Loucy (cell line): ENCODE data around the gene GAK.

Source experiments
- H2AFZ ChIP-seq: fragments of 200-600 bp; sonication (generic); 2 replicates; pipeline ENCODE4 v1.6.0; 2016; ENCODE audit warnings: antibody characterized with exemption, mild to moderate bottlenecking, low read length, moderate library complexity
- H3F3A ChIP-seq: fragments of 200-600 bp; 2 replicates; pipeline ENCODE4 v1.6.0; 2016; ENCODE audit warnings: antibody characterized with exemption, low read depth, mild to moderate bottlenecking
- H3K27me3 ChIP-seq: fragments of 200-600 bp; sonication (generic); 2 replicates; pipeline ENCODE4 v1.6.1; 2014; ENCODE audit warnings: low read length, mild to moderate bottlenecking; ENCODE audit not compliant: insufficient read depth, poor library complexity, severe bottlenecking
- H3K36me3 ChIP-seq: fragments of 200-600 bp; sonication (generic); 2 replicates; pipeline ENCODE4 v1.6.1; 2016; ENCODE audit warnings: low read length; ENCODE audit not compliant: insufficient read depth
- H3K4me1 ChIP-seq: fragments of 200-600 bp; sonication (generic); 2 replicates; pipeline ENCODE4 v1.5.1; 2014; ENCODE audit warnings: low read length, mild to moderate bottlenecking; ENCODE audit not compliant: insufficient read depth, poor library complexity, severe bottlenecking
- H3K4me2 ChIP-seq: fragments of 200-600 bp; sonication (generic); 2 replicates; pipeline ENCODE4 v1.6.0; 2014; ENCODE audit warnings: antibody characterized with exemption, low read length, low read depth, mild to moderate bottlenecking; ENCODE audit not compliant: poor library complexity, severe bottlenecking
- H3K4me3 ChIP-seq: fragments of 200-600 bp; sonication (generic); 2 replicates; pipeline ENCODE4 v1.5.1; 2014; ENCODE audit warnings: low read length, mild to moderate bottlenecking, mixed read lengths; ENCODE audit not compliant: poor library complexity, severe bottlenecking
- H3K79me2 ChIP-seq: fragments of 200-600 bp; sonication (generic); 2 replicates; pipeline ENCODE4 v1.6.1; 2014; ENCODE audit warnings: low read length; ENCODE audit not compliant: insufficient read depth
- H3K9ac ChIP-seq: fragments of 200-600 bp; sonication (generic); 2 replicates; pipeline ENCODE4 v1.6.0; 2014; ENCODE audit warnings: mild to moderate bottlenecking, low read depth, low read length, moderate library complexity; ENCODE audit not compliant: poor library complexity, severe bottlenecking
- H3K9me2 ChIP-seq: fragments of 200-600 bp; sonication (generic); replicated peaks from 2 replicates; pipeline ENCODE4 v1.6.1; 2016; ENCODE audit warnings: low read depth, low read length, mixed read lengths
- H3K9me3 ChIP-seq: fragments of 200-600 bp; sonication (generic); 2 replicates; pipeline ENCODE4 v1.6.1; 2014; ENCODE audit warnings: mild to moderate bottlenecking, antibody characterized with exemption, low read length, low read depth; ENCODE audit not compliant: insufficient read depth
- H4K20me1 ChIP-seq: fragments of 200-600 bp; sonication (generic); 2 replicates; pipeline ENCODE4 v1.6.0; 2014; ENCODE audit warnings: antibody characterized with exemption, low read length, mild to moderate bottlenecking; ENCODE audit not compliant: insufficient read depth, poor library complexity, severe bottlenecking
- EZH2phosphoT487 ChIP-seq: fragments of 200-600 bp; IDR thresholded peaks from 2 replicates; pipeline ENCODE4 v1.6.1; 2018; ENCODE audit warnings: antibody characterized with exemption, mild to moderate bottlenecking, moderate library complexity, borderline replicate concordance
- TF ChIP-seq, protein P1 (sequence below): fragments of 200-600 bp; sonication (generic); conservative IDR thresholded peaks from 2 replicates; pipeline ENCODE4 v1.5.1; 2014; ENCODE audit warnings: mild to moderate bottlenecking, antibody characterized with exemption, low read length

Gene GAK

DNA sequence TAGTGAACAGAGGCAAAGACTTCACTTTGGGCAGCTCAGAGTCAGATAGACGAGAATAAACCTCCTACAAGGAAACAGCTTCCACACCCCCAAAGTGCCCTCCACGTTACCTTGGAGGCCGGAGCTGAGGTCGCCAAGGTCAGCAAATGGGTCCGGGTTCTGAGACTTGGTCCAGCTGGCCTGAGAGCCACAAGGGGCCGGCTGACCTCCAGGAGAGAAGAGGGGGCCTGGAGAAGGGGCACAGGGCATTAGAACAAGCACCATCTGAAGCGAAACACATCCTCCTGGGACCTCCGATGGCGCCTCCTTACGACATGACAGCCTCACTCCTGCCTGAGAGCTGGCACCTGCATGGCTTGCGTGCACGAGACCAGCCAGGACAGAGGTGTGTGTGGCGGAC is 72.6 kb downstream of the GAK start:
- Histone ChIP-seq H3K79me2 (no peaks in the 10 kb centered on the region), H3K4me2 (no peak overlapping the region), H3K27me3 (no peaks in the 10 kb centered on the region), H3K4me1 (no peaks in the 10 kb centered on the region), H3K9me3 (no peaks in the 10 kb centered on the region), H3K9ac (no peak overlapping the region), H2AFZ (no peak overlapping the region), H3K4me3 (no peak overlapping the region), H3K36me3 (peaks cover 36% of the 10 kb centered on the region; the same call in 1 of the 2 replicates), H3K9me2 (no peaks in the 10 kb centered on the region), H3F3A (no peaks in the 10 kb centered on the region), H4K20me1 (no peaks in the 10 kb centered on the region)
- TF ChIP-seq, protein P1, sequence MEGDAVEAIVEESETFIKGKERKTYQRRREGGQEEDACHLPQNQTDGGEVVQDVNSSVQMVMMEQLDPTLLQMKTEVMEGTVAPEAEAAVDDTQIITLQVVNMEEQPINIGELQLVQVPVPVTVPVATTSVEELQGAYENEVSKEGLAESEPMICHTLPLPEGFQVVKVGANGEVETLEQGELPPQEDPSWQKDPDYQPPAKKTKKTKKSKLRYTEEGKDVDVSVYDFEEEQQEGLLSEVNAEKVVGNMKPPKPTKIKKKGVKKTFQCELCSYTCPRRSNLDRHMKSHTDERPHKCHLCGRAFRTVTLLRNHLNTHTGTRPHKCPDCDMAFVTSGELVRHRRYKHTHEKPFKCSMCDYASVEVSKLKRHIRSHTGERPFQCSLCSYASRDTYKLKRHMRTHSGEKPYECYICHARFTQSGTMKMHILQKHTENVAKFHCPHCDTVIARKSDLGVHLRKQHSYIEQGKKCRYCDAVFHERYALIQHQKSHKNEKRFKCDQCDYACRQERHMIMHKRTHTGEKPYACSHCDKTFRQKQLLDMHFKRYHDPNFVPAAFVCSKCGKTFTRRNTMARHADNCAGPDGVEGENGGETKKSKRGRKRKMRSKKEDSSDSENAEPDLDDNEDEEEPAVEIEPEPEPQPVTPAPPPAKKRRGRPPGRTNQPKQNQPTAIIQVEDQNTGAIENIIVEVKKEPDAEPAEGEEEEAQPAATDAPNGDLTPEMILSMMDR = no peak
- TF ChIP-seq EZH2phosphoT487 = no peak

DNA sequence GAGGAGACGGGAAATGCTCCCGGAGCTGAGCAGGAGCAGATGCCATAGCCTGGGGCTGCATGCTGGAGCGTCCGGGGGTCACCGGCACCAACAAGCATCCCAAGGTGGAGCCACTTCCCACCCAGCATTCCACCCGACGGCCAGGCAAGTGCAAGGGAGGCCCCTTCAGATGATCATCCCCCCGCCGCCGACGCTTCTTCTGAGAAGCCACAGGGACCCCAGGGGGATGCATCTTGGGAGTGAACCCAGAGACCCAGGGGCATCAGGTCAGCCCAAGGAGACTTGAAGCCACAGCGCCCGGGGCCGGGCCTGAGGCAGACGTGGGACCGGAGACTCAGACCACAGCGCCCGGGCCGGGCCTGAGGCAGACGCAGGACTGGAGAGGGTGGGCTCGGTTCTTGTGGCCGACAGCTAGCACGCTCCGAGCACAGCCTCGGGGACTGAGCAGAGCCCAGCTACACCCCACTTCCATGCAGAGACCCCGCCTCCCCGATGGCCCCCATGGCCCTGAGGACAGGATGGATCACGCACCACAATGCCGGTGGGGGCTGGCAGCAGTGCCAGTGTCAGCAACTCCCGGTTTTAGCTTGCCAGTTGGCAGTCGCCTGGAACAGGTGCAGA is 73.2 kb downstream of the GAK start:
- H3K36me3 ChIP-seq = peaks cover 34% of the 10 kb centered on the region; the same call in 1 of the 2 replicates
- H3K79me2 ChIP-seq = no peaks in the 10 kb centered on the region
- no peaks in the 10 kb centered on the region for H4K20me1 ChIP-seq
- H2AFZ ChIP-seq = no peak overlapping the region
- no peak overlapping the region for H3K4me2 ChIP-seq
- H3F3A ChIP-seq = no peaks in the 10 kb centered on the region
- H3K4me1 ChIP-seq = no peaks in the 10 kb centered on the region
- no peaks in the 10 kb centered on the region for H3K9me2 ChIP-seq
- TF ChIP-seq EZH2phosphoT487 = no peak
- TF ChIP-seq, protein P1 = no peak
- no peaks in the 10 kb centered on the region for H3K9me3 ChIP-seq
- H3K9ac ChIP-seq = no peak overlapping the region
- no peak overlapping the region for H3K4me3 ChIP-seq
- H3K27me3 ChIP-seq = no peaks in the 10 kb centered on the region

DNA sequence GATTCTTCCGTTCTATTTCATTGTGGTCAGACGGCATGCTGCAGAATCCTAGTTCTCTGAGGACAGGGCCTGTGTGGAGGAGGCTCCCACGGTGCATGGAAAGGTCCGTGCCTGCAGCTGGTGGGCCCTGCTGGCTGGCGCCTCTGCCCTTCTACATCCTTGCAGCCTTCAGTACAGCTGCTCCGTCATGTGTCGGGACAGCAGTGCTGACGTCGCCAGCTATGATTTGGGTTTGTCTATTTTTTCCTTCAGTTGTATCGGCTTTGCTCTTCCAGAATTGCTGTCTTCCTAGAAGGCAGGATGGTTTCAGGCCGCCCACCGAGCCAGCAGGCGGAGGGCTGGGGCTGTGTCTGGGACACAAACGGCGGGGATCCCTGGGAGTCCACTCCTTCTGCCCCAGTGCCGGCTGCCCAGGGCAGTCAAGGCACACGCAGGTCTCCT is 74.1 kb downstream of the GAK start:
- Histone ChIP-seq H3K27me3 (no peaks in the 10 kb centered on the region), H3K9me2 (no peaks in the 10 kb centered on the region), H3K4me1 (no peaks in the 10 kb centered on the region), H3K9me3 (no peaks in the 10 kb centered on the region), H2AFZ (no peak overlapping the region), H3K36me3 (peaks cover 34% of the 10 kb centered on the region; the same call in 1 of the 2 replicates), H4K20me1 (no peaks in the 10 kb centered on the region), H3K4me3 (no peak overlapping the region), H3K4me2 (no peak overlapping the region), H3F3A (no peaks in the 10 kb centered on the region), H3K79me2 (no peaks in the 10 kb centered on the region), H3K9ac (no peak overlapping the region)
- no peak for TF ChIP-seq EZH2phosphoT487
- TF ChIP-seq, protein P1 = no peak
